Measurements from ENCODE around the gene KRT34. TPM values are rescaled to one million over a fixed set of nuclear protein-coding genes. Genes with fewer than 3 reads are reported as not detected.
A peak's percentile ranks its signal among the peaks of the same experiment; 100 is the strongest.
"Not testable (repeated sequence)": the region's sequence is repeated elsewhere in the genome, so short reads cannot be mapped to it uniquely, and the experiment has no call there.

Gene KRT34
- total RNA-seq, 2 donors from 2014 or later = not detected

DNA sequence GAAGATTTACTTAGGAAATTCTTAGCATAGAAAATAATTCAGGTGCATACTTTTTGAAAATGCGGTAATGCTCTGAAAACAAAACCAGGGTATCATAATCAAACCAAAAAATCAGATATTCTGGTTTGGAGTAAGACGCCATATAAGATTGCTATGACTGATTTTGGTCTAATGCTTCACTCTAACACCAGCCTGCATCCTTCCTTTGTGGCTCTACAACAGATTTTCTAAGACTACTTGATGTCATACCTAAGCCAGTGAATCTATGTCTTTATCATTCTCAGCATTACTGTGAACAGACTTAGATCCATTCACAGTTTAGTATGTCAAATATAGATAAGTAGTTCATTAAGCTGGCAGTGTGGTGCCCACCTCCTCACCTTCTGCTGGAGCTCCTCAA, 13.1 kb downstream of the KRT34 start:
- Mint-ChIP-seq H3K9me3 (no peaks in the 10 kb centered on the region), H3K4me1 (ENCODE audit: low read depth in 2 of 2) (no peaks in the 10 kb centered on the region)
- DNase-seq (ENCODE audit: low spot score) = no peak

DNA sequence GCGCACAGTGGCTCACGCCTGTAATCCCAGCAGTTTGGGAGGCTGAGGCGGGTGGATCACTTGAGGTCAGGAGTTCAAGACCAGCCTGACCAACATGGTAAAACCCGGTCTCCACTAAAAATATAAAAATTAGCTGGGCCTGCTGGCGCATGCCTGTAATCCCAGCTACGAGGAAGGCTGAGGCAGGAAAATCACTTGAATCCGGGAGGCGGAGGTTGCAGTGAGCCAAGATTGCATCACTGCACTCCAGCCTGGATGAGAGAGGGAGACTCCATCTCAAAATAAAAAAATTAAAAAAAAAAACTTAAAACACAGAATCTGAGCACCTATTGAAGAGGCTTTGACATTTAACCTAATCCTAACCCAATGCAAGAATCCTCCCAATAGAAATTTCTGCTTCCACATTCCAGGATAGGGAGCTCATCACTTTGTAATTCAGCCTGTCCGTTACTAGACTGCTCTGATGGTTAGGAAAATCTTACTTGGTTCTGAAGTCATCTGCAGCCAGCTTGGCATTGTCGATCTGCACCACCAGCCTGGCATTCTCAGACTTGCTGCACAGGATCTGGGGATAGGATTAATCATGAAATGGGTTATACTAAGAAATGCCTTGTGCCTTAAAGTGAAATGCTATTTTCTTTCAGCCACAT, 14.6 kb downstream of the KRT34 start:
- Mint-ChIP-seq H3K27me3 (peaks cover 7 to 12% of the 10 kb centered on the region in 2 donors), H3K36me3 (no peaks in the 10 kb centered on the region), H3K9me3 (no peaks in the 10 kb centered on the region), H3K4me3 (no peak overlapping the region), H3K4me1 (ENCODE audit: low read depth in 2 of 2) (no peaks in the 10 kb centered on the region), H3K27ac (no peak overlapping the region)
- peak; percentile 37 for DNase-seq (ENCODE audit: low spot score)
- ATAC-seq = no peak

More for the DNA sequence above, 13.1 kb downstream of the KRT34 start:
- Mint-ChIP-seq H3K27ac (no peak overlapping the region), H3K27me3 (peaks cover 9 to 10% of the 10 kb centered on the region in 2 donors), H3K36me3 (no peaks in the 10 kb centered on the region), H3K4me3 (no peak overlapping the region)
- ATAC-seq = no peak

DNA sequence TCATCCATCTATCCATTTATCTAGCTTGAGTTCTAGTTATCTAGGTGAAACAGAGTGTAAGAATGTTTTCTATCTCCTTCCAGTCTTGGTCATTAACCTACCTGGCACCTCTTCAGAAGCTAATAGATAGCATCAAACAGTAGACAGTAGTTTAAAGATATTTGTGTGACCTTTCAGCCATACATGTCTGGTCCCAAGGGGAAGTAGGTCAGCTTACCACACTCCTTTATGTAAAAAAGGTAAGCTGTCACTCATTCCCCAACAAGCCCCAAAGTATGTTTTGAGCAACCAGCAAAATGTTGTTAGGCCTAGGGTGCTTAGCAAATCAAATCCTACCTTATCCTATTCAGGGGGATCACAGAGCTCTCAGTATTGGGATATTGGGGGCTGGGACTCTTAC, 16.0 kb downstream of the KRT34 start:
- Mint-ChIP-seq H3K27me3 (peaks cover 16 to 17% of the 10 kb centered on the region in 2 donors), H3K9me3 (no peaks in the 10 kb centered on the region), H3K27ac (no peak overlapping the region), H3K4me3 (no peak overlapping the region), H3K4me1 (ENCODE audit: low read depth in 2 of 2) (no peaks in the 10 kb centered on the region), H3K36me3 (no peaks in the 10 kb centered on the region)
- no peak for DNase-seq (ENCODE audit: low spot score)
- no peak for ATAC-seq

DNA sequence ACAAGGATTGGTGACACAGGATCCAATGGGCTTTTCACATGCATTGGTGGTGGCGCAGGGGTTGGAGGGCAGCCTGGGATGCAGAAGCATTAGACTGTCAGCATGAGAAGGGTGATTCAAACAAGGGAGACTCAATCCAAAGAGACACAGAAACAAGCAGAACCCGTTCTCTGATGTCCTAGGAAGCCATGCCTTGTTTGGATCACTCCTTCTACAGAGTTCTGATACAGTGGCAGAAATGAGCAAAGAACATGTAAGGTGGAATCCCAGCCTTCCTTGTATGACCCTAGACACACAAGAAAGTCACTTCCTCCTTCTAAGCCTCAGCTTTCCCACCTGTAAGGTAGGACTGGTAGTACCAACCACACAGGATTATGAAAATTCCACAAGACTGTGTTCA, 18.2 kb downstream of the KRT34 start:
- no peaks in the 10 kb centered on the region for H3K36me3 Mint-ChIP-seq
- H3K27ac Mint-ChIP-seq = no peak overlapping the region
- ATAC-seq (no peak), DNase-seq (ENCODE audit: low spot score) (no peak)
- no peaks in the 10 kb centered on the region for H3K9me3 Mint-ChIP-seq
- H3K27me3 Mint-ChIP-seq = peaks cover 15 to 18% of the 10 kb centered on the region in 2 donors
- no peaks in the 10 kb centered on the region for H3K4me1 Mint-ChIP-seq (ENCODE audit: low read depth in 2 of 2)
- H3K4me3 Mint-ChIP-seq = no peak overlapping the region

DNA sequence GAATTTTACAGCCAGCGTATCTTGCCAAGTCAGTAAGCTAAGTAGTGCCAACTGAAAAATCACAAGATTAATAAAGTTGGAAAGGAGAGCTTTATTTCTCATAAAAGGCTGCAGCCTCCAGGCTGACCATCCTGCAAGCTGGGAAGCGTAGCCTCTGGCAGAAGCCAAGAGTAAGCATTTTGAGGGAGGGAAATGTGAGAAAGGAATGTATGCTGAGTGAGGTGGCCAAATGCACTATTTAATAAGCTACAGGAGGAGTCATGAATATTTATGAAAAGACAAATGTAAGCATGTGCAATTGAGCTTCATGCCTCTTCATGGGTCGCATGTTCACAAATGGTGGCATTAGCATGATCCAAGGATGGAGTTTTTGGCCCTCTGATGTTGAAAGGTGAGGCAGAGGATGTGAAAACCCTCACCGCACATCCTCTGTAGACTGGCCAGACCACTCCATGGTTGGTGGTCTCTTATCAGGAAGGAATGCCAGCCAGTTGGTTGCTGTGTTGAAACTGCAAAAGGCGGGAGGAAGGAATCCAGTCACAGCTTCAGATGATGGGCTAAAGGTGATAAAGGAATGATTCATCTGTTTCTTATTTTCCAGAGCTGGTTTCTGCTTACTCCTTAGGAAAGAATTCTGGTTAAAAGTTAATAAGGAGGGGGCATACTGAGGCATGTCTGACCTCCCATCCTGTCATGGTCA, 21.7 kb downstream of the KRT34 start:
- H3K9me3 Mint-ChIP-seq = no peaks in the 10 kb centered on the region
- no peaks in the 10 kb centered on the region for H3K4me1 Mint-ChIP-seq (ENCODE audit: low read depth in 2 of 2)
- H3K27me3 Mint-ChIP-seq = peaks cover 12 to 25% of the 10 kb centered on the region in 2 donors
- DNase-seq (ENCODE audit: low spot score) (no peak), ATAC-seq (no peak)
- H3K27ac Mint-ChIP-seq = no peak overlapping the region
- no peaks in the 10 kb centered on the region for H3K36me3 Mint-ChIP-seq
- H3K4me3 Mint-ChIP-seq = no peak overlapping the region

DNA sequence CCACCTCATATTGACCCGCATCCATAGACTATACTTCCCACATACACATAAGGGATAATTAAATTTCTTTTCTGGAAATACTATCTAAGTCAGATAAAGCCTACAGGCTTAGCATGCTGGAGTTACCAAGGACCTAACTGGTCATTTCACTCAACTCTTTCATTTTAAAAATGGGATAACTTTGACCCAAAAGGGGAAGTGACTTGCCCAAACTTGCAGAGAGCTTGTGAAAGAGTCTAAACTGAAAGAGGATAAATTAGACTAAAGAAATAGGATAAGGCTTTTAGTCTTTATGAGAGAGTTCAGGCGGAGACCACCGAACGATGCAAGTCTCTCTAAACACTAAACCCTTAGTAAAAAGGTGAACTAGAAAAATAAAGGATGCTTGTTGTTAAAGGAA, 27.6 kb downstream of the KRT34 start:
- Mint-ChIP-seq H3K4me1 (ENCODE audit: low read depth in 2 of 2) (no peaks in the 10 kb centered on the region), H3K9me3 (no peaks in the 10 kb centered on the region), H3K27me3 (peaks cover 19 to 28% of the 10 kb centered on the region in 2 donors), H3K4me3 (no peak overlapping the region), H3K36me3 (no peaks in the 10 kb centered on the region), H3K27ac (no peak overlapping the region)
- ATAC-seq = no peak
- no peak for DNase-seq (ENCODE audit: low spot score)

DNA sequence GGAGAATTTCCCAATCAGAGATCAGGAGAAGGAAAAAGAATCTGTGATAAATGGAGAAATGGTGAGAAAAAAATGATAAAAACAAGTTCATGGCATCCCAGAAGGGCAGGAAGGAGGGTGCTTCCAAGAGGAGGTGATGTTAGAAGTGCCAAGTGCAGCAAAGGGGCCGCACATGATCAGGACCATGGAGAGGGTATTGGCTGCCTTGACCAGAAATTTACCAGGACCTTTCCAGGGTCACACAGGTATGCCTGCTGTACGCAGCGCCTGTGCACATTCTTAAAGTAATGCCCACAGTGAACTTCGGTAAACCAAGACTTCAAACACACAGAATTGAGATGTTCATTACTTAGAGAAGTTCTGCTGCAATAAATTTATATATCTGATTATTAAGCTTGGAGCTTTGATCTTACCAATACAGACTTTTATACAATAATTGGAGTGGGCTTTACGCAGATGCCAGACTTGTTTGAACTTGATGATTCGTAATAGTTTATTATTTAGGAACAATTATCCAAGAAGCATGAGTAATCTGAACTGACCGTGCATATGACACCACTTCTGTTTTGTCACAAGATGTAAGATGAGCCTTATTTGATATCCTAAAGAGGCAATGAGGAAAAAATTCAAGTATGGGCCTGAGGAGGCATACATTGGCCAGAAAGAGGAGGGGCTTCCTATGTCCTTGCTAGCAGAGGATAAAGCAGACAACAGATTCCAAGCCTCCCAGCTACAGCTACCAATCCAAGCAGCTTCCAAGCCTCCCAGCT, 29.3 kb downstream of the KRT34 start:
- Mint-ChIP-seq H3K4me3 (no peak overlapping the region), H3K4me1 (ENCODE audit: low read depth in 2 of 2) (no peaks in the 10 kb centered on the region), H3K9me3 (no peaks in the 10 kb centered on the region), H3K36me3 (no peaks in the 10 kb centered on the region), H3K27me3 (peaks cover 15 to 28% of the 10 kb centered on the region in 2 donors), H3K27ac (no peak overlapping the region)
- peak; percentile 10 for DNase-seq (ENCODE audit: low spot score)
- no peak for ATAC-seq

DNA sequence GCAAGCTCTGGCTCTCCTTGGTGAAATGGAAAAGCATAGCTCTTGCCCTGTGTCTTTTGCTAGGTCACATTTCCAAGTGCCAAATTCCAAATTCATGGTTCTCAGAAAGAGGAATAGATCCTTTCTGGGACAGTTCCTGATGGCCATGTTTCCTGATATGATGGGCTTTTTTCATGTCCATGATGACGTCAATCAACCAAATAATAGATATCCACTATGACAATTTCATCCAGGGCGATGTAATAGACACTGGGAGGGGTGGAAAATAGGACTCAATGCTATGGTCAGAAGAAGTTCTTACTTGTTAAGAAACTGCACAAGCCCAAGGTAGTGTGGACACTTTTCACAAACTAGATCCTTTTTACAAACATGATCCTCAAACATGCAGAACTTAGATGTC, 30.9 kb downstream of the KRT34 start:
- ATAC-seq = no peak
- H3K36me3 Mint-ChIP-seq = no peaks in the 10 kb centered on the region
- no peak overlapping the region for H3K4me3 Mint-ChIP-seq
- no peaks in the 10 kb centered on the region for H3K9me3 Mint-ChIP-seq
- H3K4me1 Mint-ChIP-seq (ENCODE audit: low read depth in 2 of 2) = no peaks in the 10 kb centered on the region
- H3K27ac Mint-ChIP-seq = no peak overlapping the region
- no peak for DNase-seq (ENCODE audit: low spot score)
- H3K27me3 Mint-ChIP-seq = peaks cover 15 to 20% of the 10 kb centered on the region in 2 donors

DNA sequence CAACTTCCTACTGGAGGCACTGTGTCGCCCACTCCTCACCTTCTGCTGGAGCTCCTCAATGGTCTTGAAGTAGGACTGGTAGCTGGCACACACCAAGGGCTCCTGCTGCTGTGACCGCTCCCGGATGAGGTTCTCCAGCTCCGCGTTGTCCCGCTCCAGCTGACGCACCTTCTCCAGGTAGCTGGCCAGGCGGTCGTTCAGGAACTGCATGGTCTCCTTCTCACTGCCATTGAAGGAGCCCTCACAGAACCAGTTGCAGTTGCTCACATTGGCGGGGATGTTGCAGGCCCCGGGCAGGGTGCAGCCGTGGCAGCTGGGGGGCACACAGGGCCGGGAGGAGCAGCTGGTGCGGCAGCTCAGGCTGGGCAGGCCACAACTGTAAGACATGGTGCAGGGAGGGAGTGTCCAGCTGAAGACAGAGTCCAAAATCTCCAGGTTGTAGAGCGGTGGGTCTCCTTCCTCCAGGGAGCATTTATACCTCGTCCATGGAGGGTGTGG, 31.7 kb downstream of the KRT34 start, which contains the start of gene KRT33A:
Gene KRT33A, minus strand, starts transcription at position 448 of the 498 bp plus-strand sequence. Its CDS starts 61 bp downstream, at position 387.
- not testable (repeated sequence) for H3K9me3 Mint-ChIP-seq; H3K36me3 Mint-ChIP-seq; H3K4me3 Mint-ChIP-seq; DNase-seq (ENCODE audit: low spot score); H3K27ac Mint-ChIP-seq; H3K4me1 Mint-ChIP-seq (ENCODE audit: low read depth in 2 of 2); ATAC-seq
- H3K27me3 Mint-ChIP-seq = peaks cover 15 to 18% of the 10 kb centered on the region in 2 donors

DNA sequence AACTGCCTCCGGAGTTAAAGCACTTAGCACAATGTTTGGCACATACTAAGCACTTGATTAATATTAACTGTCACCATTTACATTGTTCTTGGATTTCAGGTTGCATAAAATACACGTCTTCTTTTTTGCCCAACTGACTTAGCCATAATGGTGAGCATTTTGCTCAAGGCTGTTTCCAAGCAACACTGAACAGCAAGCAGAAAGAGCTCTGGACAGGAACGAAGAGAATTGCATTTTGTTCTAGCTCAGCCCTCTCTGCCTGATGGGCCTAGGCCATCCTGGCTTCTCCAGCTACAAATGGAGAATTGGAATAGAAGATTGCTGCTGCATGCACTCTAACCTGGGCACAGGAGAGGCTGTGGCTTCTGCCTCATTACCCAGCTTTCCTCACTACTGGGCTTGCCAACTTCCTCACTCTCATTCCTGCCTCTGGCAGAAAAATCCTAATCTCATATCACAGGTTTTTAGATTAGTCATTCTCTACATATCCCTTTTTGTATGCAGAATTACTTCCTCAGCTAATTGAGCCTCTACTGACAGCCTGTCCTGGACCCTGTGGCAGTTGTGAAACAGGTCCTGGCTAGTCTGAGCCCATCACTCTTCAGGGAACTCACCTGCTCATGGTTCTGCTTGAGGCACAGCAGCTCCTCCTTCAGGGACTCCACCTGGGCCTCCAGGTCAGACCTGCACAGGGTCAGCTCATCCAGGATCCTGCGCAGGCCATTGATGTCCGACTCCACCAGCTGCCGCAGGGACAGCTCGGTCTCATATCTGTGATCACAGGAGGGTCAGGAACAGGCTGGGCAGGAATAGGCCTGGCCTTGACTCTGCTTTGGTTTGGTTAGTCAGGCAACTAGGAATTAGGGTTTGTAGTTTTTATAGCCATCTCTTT, 34.0 kb downstream of the KRT34 start:
- H3K27me3 Mint-ChIP-seq = peaks cover 16 to 17% of the 10 kb centered on the region in 2 donors
- H3K9me3 Mint-ChIP-seq = peaks cover 3% of the 10 kb centered on the region
- peaks cover 4% of the 10 kb centered on the region for H3K36me3 Mint-ChIP-seq
- DNase-seq (ENCODE audit: low spot score) (peak; percentile 6), ATAC-seq (no peak)
- peaks cover 0 to 3% of the 10 kb centered on the region in 2 donors for H3K4me1 Mint-ChIP-seq (ENCODE audit: low read depth in 2 of 2)
- no peak overlapping the region for H3K4me3 Mint-ChIP-seq
- no peak overlapping the region for H3K27ac Mint-ChIP-seq

DNA sequence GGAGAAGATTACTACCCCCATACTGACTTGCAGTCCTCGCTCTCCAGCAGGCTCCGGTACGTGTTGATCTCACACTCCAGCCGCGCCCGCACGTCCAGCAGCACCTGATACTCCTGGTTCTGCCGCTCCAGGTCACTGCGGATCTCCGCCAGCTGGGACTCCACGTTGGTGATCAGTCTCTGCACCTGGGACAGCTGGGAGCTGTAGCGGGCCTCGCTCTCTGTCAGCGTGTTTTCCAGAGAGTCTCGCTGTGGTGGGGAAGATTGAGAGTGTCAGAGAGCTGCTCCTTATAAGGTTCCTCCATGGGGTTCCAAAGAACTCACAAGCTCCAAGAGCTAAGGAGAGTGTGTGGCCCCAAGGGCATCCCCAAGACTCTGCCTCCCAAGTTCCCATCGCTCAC, 35.7 kb downstream of the KRT34 start:
- H3K27me3 Mint-ChIP-seq = not testable (repeated sequence)
- ATAC-seq = peak in 1 of 2 donors; percentile 18

DNA sequence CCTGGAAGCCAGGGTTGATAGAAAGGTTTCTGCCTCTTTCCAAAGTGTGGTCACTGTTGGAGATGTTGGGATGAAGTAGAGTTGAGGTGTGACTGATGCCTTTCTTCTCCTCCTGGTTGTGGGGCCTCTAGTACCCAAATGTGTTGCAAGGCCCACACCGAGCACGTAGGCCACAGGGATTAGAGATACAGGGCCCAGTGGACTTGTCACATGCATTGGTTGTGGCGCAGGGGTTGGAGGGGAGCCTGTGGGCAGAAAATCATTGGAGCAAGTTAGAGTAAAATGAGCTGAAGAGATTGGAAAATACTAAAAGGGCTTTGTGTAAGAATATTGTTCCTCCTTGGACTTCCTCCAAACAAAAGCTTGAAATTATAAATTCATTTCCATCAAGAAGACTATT, 36.1 kb downstream of the KRT34 start:
- H3K9me3 Mint-ChIP-seq = peaks cover 5% of the 10 kb centered on the region
- peak; percentile 12 for DNase-seq (ENCODE audit: low spot score)
- peaks cover 13% of the 10 kb centered on the region for H3K36me3 Mint-ChIP-seq
- H3K4me1 Mint-ChIP-seq (ENCODE audit: low read depth in 2 of 2) = peaks cover 10% of the 10 kb centered on the region in 2 donors
- H3K27me3 Mint-ChIP-seq = peaks cover 0 to 7% of the 10 kb centered on the region in 2 donors
- no peak overlapping the region for H3K4me3 Mint-ChIP-seq
- no peak for ATAC-seq
- H3K27ac Mint-ChIP-seq = no peak overlapping the region

More for the DNA sequence above, 35.7 kb downstream of the KRT34 start:
- not testable (repeated sequence) for H3K4me1 Mint-ChIP-seq (ENCODE audit: low read depth in 2 of 2); H3K9me3 Mint-ChIP-seq; H3K27ac Mint-ChIP-seq; H3K4me3 Mint-ChIP-seq
- peaks cover 13% of the 10 kb centered on the region for H3K36me3 Mint-ChIP-seq
- peak; percentile 39 for DNase-seq (ENCODE audit: low spot score)

DNA sequence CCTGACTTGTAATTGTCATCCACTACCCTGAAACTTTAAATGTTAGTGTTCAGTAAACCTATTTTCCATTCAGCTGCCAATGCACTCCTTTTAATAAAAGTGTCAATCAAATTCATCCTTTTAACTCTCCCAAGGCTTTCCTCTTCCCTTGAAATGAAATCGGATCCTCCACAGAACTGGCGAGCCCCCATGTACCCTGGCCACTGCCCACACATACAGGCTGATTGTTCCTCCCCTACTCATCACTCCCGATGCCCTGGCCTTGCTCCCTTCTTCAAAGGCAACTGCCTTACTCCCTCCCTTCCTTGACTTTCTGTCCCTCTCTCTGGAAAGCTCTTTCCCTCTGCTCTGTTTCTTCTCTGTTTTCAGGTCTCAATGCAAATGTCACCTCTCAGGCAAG, 39.1 kb downstream of the KRT34 start:
- Mint-ChIP-seq H3K9me3 (peaks cover 5% of the 10 kb centered on the region), H3K27me3 (peaks cover 5 to 16% of the 10 kb centered on the region in 2 donors), H3K4me3 (no peak overlapping the region), H3K27ac (no peak overlapping the region), H3K36me3 (peaks cover 13% of the 10 kb centered on the region), H3K4me1 (ENCODE audit: low read depth in 2 of 2) (peaks cover 28 to 34% of the 10 kb centered on the region in 2 donors)
- no peak for DNase-seq (ENCODE audit: low spot score)
- no peak for ATAC-seq
